T-helper 2 cell (primary cell): Measurements from ENCODE around the gene ARHGEF33.

ENCODE experiments used
- DNase-seq, 5 experiments: peaks; one replicate each; pipeline versions ENCODE4 v3.0.0 to v3.0.0-alpha.2; 2012 to 2022

Gene ARHGEF33

GRCh38 chr2:39020383-39020782 lies 130.7 kb downstream of the ARHGEF33 start:
- DNase-seq = no peak

- DNase-seq = no peak
Observed at GRCh38 chr2:39022642-39023235, 133.1 kb downstream of the ARHGEF33 start.

GRCh38 chr2:39023649-39024048 lies 134.0 kb downstream of the ARHGEF33 start:
- no peak for DNase-seq

GRCh38 chr2:39024833-39025232 lies 135.2 kb downstream of the ARHGEF33 start:
- DNase-seq = no peak
